T-helper 22 cell (primary cell): ENCODE results near the gene WNT3A.

Experiments used
- DNase-seq: peaks from one replicate; pipeline ENCODE4 v3.0.0-alpha.2; 2020; ENCODE audit warnings: low read depth

Gene WNT3A

GRCh38 chr1:228031276-228031995 is 24.6 kb downstream of the WNT3A start:
- DNase-seq = no peak

- DNase-seq = no peak
Observed at GRCh38 chr1:228032041-228032440, 25.2 kb downstream of the WNT3A start.

- no peak for DNase-seq
Observed at GRCh38 chr1:228033376-228033775, 26.6 kb downstream of the WNT3A start.

- DNase-seq = no peak
Observed at GRCh38 chr1:228034954-228035837, 28.4 kb downstream of the WNT3A start.

GRCh38 chr1:228035844-228036243 is 29.0 kb downstream of the WNT3A start:
- DNase-seq = no peak

- DNase-seq = no peak
Observed at GRCh38 chr1:228036701-228037231, 30.0 kb downstream of the WNT3A start.

GRCh38 chr1:228037401-228038386 is 30.9 kb downstream of the WNT3A start:
- DNase-seq = no peak

- DNase-seq = no peak
Observed at GRCh38 chr1:228038387-228039005, 31.7 kb downstream of the WNT3A start.

- DNase-seq = no peak
Observed at GRCh38 chr1:228039006-228039903, 32.5 kb downstream of the WNT3A start.

GRCh38 chr1:228039986-228040385 is 33.2 kb downstream of the WNT3A start:
- DNase-seq = no peak

GRCh38 chr1:228041316-228041715 is 34.5 kb downstream of the WNT3A start:
- no peak for DNase-seq

GRCh38 chr1:228042508-228042907 is 35.7 kb downstream of the WNT3A start:
- DNase-seq = no peak

- DNase-seq = no peak
Observed at GRCh38 chr1:228043281-228043848, 36.6 kb downstream of the WNT3A start.

- DNase-seq = no peak
Observed at GRCh38 chr1:228044961-228045360, 38.2 kb downstream of the WNT3A start.

- DNase-seq = no peak
Observed at GRCh38 chr1:228045405-228045804, 38.6 kb downstream of the WNT3A start.

GRCh38 chr1:228045871-228046270 is 39.1 kb downstream of the WNT3A start:
- DNase-seq = no peak

GRCh38 chr1:228046421-228047182 is 39.8 kb downstream of the WNT3A start:
- no peak for DNase-seq

- no peak for DNase-seq
Observed at GRCh38 chr1:228047183-228047466, 40.3 kb downstream of the WNT3A start.

- DNase-seq = no peak
Observed at GRCh38 chr1:228048120-228048519, 41.3 kb downstream of the WNT3A start.
